ENCODE data around the gene CLEC2D.

Gene CLEC2D

DNA sequence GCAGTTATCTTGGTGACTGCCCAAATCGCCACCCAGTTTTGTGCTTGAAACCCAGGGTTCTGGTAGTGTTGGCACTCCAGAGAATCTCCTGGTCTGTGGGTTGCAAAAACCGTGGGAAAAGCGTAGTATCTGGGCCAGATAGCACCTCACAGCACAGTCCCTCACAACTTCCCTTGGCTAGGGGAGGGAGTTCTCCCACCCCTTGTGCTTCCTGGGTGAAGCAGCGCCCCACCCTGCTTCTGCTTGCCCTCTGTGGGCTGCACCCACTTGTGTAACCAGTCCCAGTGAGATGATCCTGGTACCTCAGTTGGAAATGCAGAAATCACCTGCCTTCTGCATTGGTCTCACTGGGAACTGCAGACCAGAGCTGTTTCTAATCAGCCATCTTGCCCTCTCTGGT is 16.4 kb downstream of the CLEC2D start:
- Histone ChIP-seq H3K79me2 (ENCODE audit: control insufficient read depth, low read length) (peaks cover 68% of the 10 kb centered on the region), H3K4me1 (ENCODE audit: control insufficient read depth, low read length) (no peaks in the 10 kb centered on the region), H3F3A (ENCODE audit: control insufficient read depth, insufficient read depth) (peaks cover 18% of the 10 kb centered on the region), H3K36me3 (ENCODE audit: control insufficient read depth, low read length) (peaks cover 97% of the 10 kb centered on the region), H3K4me2 (ENCODE audit: low read length) (no peak overlapping the region), H3K27ac (ENCODE audit: low read depth, low read length) (no peak overlapping the region), H4K20me1 (ENCODE audit: control insufficient read depth, insufficient read depth, low read depth, low read length) (no peaks in the 10 kb centered on the region), H3K27me3 (ENCODE audit: control insufficient read depth, low read length) (no peaks in the 10 kb centered on the region), H3K9me2 (replicated peaks; ENCODE audit: control insufficient read depth, low read length) (no peaks in the 10 kb centered on the region), H3K4me3 (ENCODE audit: low read length) (no peak overlapping the region), H3K9me3 (ENCODE audit: control insufficient read depth, insufficient read depth, low read length) (peaks cover 5% of the 10 kb centered on the region; the same call in 1 of the 2 replicates)
- TF ChIP-seq, protein P1, sequence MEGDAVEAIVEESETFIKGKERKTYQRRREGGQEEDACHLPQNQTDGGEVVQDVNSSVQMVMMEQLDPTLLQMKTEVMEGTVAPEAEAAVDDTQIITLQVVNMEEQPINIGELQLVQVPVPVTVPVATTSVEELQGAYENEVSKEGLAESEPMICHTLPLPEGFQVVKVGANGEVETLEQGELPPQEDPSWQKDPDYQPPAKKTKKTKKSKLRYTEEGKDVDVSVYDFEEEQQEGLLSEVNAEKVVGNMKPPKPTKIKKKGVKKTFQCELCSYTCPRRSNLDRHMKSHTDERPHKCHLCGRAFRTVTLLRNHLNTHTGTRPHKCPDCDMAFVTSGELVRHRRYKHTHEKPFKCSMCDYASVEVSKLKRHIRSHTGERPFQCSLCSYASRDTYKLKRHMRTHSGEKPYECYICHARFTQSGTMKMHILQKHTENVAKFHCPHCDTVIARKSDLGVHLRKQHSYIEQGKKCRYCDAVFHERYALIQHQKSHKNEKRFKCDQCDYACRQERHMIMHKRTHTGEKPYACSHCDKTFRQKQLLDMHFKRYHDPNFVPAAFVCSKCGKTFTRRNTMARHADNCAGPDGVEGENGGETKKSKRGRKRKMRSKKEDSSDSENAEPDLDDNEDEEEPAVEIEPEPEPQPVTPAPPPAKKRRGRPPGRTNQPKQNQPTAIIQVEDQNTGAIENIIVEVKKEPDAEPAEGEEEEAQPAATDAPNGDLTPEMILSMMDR (IDR thresholded peaks at IDR 0.05; ENCODE audit: low read depth, low read length, poor library complexity, severe bottlenecking) = no peak
- TF ChIP-seq EZH2phosphoT487 (IDR thresholded peaks at IDR 0.05; ENCODE audit: borderline replicate concordance, low read length) = no peak

DNA sequence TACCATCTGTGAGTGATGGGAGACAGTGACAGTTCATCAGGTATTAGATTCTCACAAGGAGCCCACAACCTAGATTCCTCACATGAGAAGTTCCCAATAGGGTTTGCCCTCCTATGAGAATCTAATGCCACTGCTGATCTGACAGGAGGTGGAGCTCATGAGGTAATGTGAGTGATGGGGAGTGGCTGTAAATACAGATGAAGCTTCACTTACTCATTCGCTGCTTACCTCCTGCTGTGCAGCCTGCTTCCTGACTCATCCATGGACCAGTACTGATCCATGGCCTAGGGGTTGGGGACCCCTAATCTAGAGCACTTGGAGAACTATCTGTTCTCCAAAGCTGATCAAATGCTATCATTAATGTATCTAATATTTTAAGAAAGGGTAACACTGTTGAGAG is 17.7 kb downstream of the CLEC2D start:
- Histone ChIP-seq H3K9me3 (ENCODE audit: control insufficient read depth, insufficient read depth, low read length) (no peaks in the 10 kb centered on the region), H3K79me2 (ENCODE audit: control insufficient read depth, low read length) (peaks cover 57% of the 10 kb centered on the region), H3K4me1 (ENCODE audit: control insufficient read depth, low read length) (no peaks in the 10 kb centered on the region), H3K27ac (ENCODE audit: low read depth, low read length) (no peak overlapping the region), H3F3A (ENCODE audit: control insufficient read depth, insufficient read depth) (peaks cover 26% of the 10 kb centered on the region), H3K27me3 (ENCODE audit: control insufficient read depth, low read length) (no peaks in the 10 kb centered on the region), H3K4me3 (ENCODE audit: low read length) (no peak overlapping the region), H4K20me1 (ENCODE audit: control insufficient read depth, insufficient read depth, low read depth, low read length) (no peaks in the 10 kb centered on the region), H3K9me2 (replicated peaks; ENCODE audit: control insufficient read depth, low read length) (no peaks in the 10 kb centered on the region), H3K36me3 (ENCODE audit: control insufficient read depth, low read length) (peaks cover 97% of the 10 kb centered on the region), H3K4me2 (ENCODE audit: low read length) (no peak overlapping the region)
- TF ChIP-seq EZH2phosphoT487 (IDR thresholded peaks at IDR 0.05; ENCODE audit: borderline replicate concordance, low read length) = no peak
- TF ChIP-seq, protein P1 (IDR thresholded peaks at IDR 0.05; ENCODE audit: low read depth, low read length, poor library complexity, severe bottlenecking) = no peak

DNA sequence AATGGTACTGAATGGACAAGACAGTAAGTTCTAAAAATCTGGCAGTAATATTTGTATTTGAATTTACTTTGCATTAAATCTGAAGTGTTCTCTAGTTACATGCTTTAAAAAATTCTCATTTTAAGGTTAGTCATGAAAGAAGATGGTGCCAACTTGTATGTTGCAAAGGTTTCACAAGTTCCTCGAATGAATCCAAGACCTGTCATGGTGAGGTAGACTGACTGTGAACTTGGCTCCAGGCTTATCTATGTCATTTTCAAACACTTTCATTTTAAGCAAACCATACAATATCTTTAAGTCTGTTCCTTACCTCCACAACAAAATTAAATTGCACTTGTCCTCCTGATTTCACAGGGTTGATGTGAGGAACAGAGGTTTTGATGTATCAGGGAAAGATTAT is 23.4 kb downstream of the CLEC2D start:
- Histone ChIP-seq H3K4me2 (ENCODE audit: low read length) (no peak overlapping the region), H3K79me2 (ENCODE audit: control insufficient read depth, low read length) (peaks cover 6% of the 10 kb centered on the region; the same call in 1 of the 2 replicates), H3F3A (ENCODE audit: control insufficient read depth, insufficient read depth) (peaks cover 45% of the 10 kb centered on the region), H3K27ac (ENCODE audit: low read depth, low read length) (no peak overlapping the region), H3K27me3 (ENCODE audit: control insufficient read depth, low read length) (no peaks in the 10 kb centered on the region), H3K4me3 (ENCODE audit: low read length) (no peak overlapping the region), H4K20me1 (ENCODE audit: control insufficient read depth, insufficient read depth, low read depth, low read length) (no peaks in the 10 kb centered on the region), H3K4me1 (ENCODE audit: control insufficient read depth, low read length) (no peaks in the 10 kb centered on the region), H3K9me2 (replicated peaks; ENCODE audit: control insufficient read depth, low read length) (no peaks in the 10 kb centered on the region), H3K9me3 (ENCODE audit: control insufficient read depth, insufficient read depth, low read length) (no peaks in the 10 kb centered on the region), H3K36me3 (ENCODE audit: control insufficient read depth, low read length) (peaks cover 87% of the 10 kb centered on the region)
- TF ChIP-seq, protein P1 (IDR thresholded peaks at IDR 0.05; ENCODE audit: low read depth, low read length, poor library complexity, severe bottlenecking) = no peak
- TF ChIP-seq EZH2phosphoT487 (IDR thresholded peaks at IDR 0.05; ENCODE audit: borderline replicate concordance, low read length) = no peak

All from DOHH2 (cell line).